Measurements from ENCODE around the gene RAD21L1. TPM values are rescaled to one million over a fixed set of nuclear protein-coding genes. Genes with fewer than 3 reads are reported as not detected.

RAD21L1 gene
- total RNA-seq, 1 donor from 2014 or later = not detected

DNA sequence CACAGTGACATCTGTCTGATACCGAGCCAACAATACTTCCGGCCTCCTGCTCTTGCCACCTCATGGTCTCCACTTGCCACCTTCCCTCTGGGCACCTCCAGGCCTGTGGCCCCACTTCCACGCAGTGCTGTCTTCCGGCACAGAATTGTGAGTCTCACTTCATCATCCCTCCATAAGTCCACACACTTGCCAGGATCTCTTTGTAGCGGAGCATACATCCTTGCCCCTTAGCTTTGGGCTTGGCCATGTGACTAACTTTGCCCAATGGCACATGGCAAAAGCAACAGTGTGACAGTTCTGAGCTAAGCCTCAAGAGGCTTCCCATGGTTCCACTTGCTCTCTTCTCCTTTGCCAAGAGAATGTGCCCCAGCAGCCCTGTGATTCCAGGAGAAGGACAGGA is 27.1 kb upstream of the RAD21L1 start:
- no peak overlapping the region for H3K27ac Mint-ChIP-seq
- no peak for DNase-seq (ENCODE audit: low spot score, unreplicated experiment)
- H3K27me3 Mint-ChIP-seq = peaks cover 9% of the 10 kb centered on the region

DNA sequence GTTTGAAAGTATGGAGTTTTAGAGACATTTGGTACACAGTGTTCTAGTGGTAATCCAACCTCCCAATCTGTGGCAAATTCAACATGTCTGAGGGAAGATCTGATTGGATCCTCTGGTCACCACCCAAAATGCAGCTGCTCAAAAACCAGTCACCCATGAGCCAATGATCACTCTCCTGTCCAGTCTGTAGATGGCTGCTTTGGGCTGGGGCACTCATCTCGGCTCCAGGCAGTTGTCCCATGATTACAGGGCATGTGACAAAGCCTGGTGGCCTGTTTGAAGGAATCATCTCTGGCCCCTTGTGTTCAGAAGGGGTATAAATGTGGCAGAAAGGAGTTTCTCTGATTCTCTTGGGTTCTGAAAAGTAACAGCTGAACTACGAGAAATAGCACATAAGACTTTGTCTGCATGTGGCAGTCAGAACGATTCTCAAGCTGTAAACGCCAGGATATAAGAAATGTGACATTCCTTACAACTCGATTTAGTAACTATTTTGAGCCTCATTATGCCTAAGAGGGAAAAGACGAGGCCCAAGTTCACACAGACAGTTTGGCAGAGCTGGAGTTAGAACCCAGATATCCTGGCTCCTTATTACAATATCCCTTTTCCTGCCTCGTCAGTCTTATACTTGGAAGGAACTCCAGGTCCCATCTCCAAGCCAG is 26.5 kb upstream of the RAD21L1 start:
- H3K4me3 Mint-ChIP-seq (ENCODE audit: low read depth) = no peak overlapping the region
- H3K4me1 Mint-ChIP-seq (ENCODE audit: low read depth) = no peaks in the 10 kb centered on the region
- TF ChIP-seq, protein P1, sequence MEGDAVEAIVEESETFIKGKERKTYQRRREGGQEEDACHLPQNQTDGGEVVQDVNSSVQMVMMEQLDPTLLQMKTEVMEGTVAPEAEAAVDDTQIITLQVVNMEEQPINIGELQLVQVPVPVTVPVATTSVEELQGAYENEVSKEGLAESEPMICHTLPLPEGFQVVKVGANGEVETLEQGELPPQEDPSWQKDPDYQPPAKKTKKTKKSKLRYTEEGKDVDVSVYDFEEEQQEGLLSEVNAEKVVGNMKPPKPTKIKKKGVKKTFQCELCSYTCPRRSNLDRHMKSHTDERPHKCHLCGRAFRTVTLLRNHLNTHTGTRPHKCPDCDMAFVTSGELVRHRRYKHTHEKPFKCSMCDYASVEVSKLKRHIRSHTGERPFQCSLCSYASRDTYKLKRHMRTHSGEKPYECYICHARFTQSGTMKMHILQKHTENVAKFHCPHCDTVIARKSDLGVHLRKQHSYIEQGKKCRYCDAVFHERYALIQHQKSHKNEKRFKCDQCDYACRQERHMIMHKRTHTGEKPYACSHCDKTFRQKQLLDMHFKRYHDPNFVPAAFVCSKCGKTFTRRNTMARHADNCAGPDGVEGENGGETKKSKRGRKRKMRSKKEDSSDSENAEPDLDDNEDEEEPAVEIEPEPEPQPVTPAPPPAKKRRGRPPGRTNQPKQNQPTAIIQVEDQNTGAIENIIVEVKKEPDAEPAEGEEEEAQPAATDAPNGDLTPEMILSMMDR (IDR thresholded peaks at IDR 0.05; ENCODE audit: unreplicated experiment) = no peak
- peaks cover 9% of the 10 kb centered on the region for H3K27me3 Mint-ChIP-seq
- no peak overlapping the region for H3K27ac Mint-ChIP-seq
- DNase-seq (ENCODE audit: low spot score, unreplicated experiment) = no peak
- H3K36me3 Mint-ChIP-seq (ENCODE audit: insufficient read depth) = no peaks in the 10 kb centered on the region
- no peaks in the 10 kb centered on the region for H3K9me3 Mint-ChIP-seq (ENCODE audit: low read depth)

More for the DNA sequence above, 27.1 kb upstream of the RAD21L1 start:
- Mint-ChIP-seq H3K4me1 (ENCODE audit: low read depth) (no peaks in the 10 kb centered on the region), H3K9me3 (ENCODE audit: low read depth) (no peaks in the 10 kb centered on the region), H3K4me3 (ENCODE audit: low read depth) (no peak overlapping the region), H3K36me3 (ENCODE audit: insufficient read depth) (no peaks in the 10 kb centered on the region)
- TF ChIP-seq, protein P1 (IDR thresholded peaks at IDR 0.05; ENCODE audit: unreplicated experiment) = no peak

DNA sequence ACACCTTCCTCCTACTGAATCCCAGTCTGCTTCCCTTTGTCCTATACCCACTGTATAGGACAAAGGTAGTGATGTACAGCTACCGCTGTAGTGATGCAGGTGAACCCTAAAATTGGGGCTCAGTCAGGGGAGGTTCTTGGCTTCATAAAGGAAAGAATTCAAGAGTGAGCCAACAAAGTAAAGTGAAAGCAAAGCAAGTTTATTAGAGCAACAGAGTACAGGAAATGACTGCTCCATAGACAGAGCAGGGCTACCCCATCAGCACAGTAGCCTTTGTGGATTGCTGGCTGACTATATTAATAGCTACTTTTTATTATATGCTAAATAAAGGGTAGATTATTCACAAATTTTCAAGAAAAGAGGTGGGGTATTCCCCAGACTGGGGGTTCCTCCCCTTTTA is 25.9 kb upstream of the RAD21L1 start:
- TF ChIP-seq, protein P1 (IDR thresholded peaks at IDR 0.05; ENCODE audit: unreplicated experiment) = no peak
- H3K9me3 Mint-ChIP-seq (ENCODE audit: low read depth) = no peaks in the 10 kb centered on the region
- no peak for DNase-seq (ENCODE audit: low spot score, unreplicated experiment)
- H3K36me3 Mint-ChIP-seq (ENCODE audit: insufficient read depth) = no peaks in the 10 kb centered on the region
- no peak overlapping the region for H3K27ac Mint-ChIP-seq
- no peaks in the 10 kb centered on the region for H3K4me1 Mint-ChIP-seq (ENCODE audit: low read depth)
- H3K4me3 Mint-ChIP-seq (ENCODE audit: low read depth) = no peak overlapping the region
- peaks cover 9% of the 10 kb centered on the region for H3K27me3 Mint-ChIP-seq

DNA sequence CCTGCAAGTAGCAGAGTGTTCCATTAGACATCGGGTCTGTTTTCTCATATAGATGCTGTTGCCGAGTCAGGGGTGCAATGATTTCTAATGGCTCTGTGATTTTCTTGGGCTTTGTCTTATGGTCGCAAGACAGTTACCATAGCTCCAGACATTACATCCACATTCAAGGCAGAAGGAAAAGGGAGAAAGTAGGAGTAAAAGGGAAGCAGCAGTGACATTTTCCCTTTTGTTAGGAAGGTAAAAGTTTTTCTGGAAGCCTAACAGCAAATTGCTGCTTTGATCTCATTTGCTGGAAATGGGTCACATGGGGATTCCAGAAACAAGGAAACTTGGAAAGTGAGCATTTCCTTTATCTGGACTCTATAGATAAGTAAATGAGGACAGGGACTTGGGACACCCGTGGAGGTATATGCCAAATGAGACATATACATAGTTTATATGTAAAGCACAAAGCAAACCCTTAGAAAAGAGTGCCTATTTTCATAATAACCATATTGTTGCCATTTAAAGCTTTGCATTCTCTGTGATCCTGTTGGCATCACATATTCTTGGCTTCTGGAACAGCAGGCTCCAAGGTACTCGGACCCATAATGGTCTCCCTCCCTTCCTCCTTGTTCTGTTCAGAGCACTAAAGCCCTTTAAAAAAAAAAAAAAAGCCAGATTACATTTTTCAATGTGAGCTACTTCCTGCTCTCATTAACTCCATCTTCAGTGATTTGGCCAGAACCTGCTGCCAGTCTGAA is 22.9 kb upstream of the RAD21L1 start, which contains the start of gene C20orf202:
Gene C20orf202 (plus strand): TSS at position 693 of the 743 bp plus-strand sequence. CDS start 132 bp downstream, outside the sequence.
- Mint-ChIP-seq H3K4me1 (ENCODE audit: low read depth) (no peaks in the 10 kb centered on the region), H3K4me3 (ENCODE audit: low read depth) (no peak within 1 kb of the TSS), H3K36me3 (ENCODE audit: insufficient read depth) (no peaks in the 10 kb centered on the region), H3K27me3 (peaks cover 14% of the 10 kb centered on the region), H3K9me3 (ENCODE audit: low read depth) (no peaks in the 10 kb centered on the region), H3K27ac (no peak within 1 kb of the TSS)
- TF ChIP-seq, protein P1 (IDR thresholded peaks at IDR 0.05; ENCODE audit: unreplicated experiment) = no peak
- DNase-seq (ENCODE audit: low spot score, unreplicated experiment) = no peak

DNA sequence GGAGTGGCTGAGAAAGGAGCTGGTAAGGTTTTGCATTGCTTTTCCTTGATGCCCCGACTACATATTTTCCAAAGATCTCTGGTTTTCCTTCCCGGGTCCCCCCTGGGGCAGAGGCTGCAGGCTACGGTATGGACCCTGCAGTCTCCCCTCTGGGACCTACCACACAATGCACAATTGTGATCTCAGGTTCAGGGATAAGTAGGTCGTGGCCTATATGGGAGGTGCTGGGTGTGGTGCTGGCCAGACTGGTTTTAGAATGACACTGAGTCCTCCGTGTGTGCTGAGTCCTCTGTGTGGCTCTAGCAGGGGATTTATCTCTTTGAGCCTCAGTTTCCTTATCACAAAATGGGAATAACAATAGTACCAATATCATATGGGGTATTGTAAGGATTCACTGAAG is 22.2 kb upstream of the RAD21L1 start:
- DNase-seq (ENCODE audit: low spot score, unreplicated experiment) = no peak
- no peaks in the 10 kb centered on the region for H3K9me3 Mint-ChIP-seq (ENCODE audit: low read depth)
- TF ChIP-seq, protein P1 (IDR thresholded peaks at IDR 0.05; ENCODE audit: unreplicated experiment) = no peak

More for the DNA sequence above, 22.2 kb upstream of the RAD21L1 start:
- peaks cover 18% of the 10 kb centered on the region for H3K27me3 Mint-ChIP-seq
- no peaks in the 10 kb centered on the region for H3K4me1 Mint-ChIP-seq (ENCODE audit: low read depth)
- no peak overlapping the region for H3K27ac Mint-ChIP-seq
- no peaks in the 10 kb centered on the region for H3K36me3 Mint-ChIP-seq (ENCODE audit: insufficient read depth)
- H3K4me3 Mint-ChIP-seq (ENCODE audit: low read depth) = no peak overlapping the region
